CD8-positive, alpha-beta memory T cell (primary cell): ENCODE measurements around the gene ERMAP. TPM values are rescaled to one million over a fixed set of nuclear protein-coding genes. Genes with fewer than 3 reads are reported as not detected.

ENCODE experiments used
- CTCF ChIA-PET: fragments of 350-600 bp; sonication (Branson Sonifier 250); formaldehyde crosslinking; loops from one replicate; lab custom pipeline; 2021; ENCODE audit warnings: antibody characterized with exemption; lab: Charles Lee
- POLR2A ChIA-PET: fragments of 350-600 bp; sonication (Branson Sonifier 250); formaldehyde crosslinking; loops from one replicate; lab custom pipeline; 2021; ENCODE audit warnings: antibody characterized with exemption; lab: Charles Lee
- DNase-seq, 5 donors: peaks; one replicate each; pipeline versions ENCODE4 v3.0.0 to v3.0.0-alpha.2; 2020 to 2022; ENCODE audit warnings: mixed read lengths in 1 of 5
- H3K27ac ChIP-seq: one replicate; pipeline ENCODE4 v1.7.0; 2013; ENCODE audit warnings: low read depth, mild to moderate bottlenecking, low read length, moderate library complexity
- H3K27me3 ChIP-seq: 2 replicates; pipeline ENCODE4 v1.7.0; 2013; ENCODE audit warnings: low read length, mild to moderate bottlenecking; ENCODE audit not compliant: insufficient read depth, poor library complexity, severe bottlenecking
- H3K36me3 ChIP-seq: 2 replicates; pipeline ENCODE4 v1.7.0; 2013; ENCODE audit warnings: mild to moderate bottlenecking, low read length, moderate library complexity; ENCODE audit not compliant: insufficient read depth
- H3K4me1 ChIP-seq: 2 replicates; pipeline ENCODE4 v1.7.0; 2013; ENCODE audit warnings: mild to moderate bottlenecking, low read length, moderate library complexity; ENCODE audit not compliant: insufficient read depth
- H3K4me3 ChIP-seq: 2 replicates; pipeline ENCODE4 v1.7.0; 2013; ENCODE audit warnings: mild to moderate bottlenecking, low read length
- H3K9me3 ChIP-seq: 2 replicates; pipeline ENCODE4 v1.7.0; 2013; ENCODE audit warnings: mild to moderate bottlenecking, low read length
- H3K27ac Mint-ChIP-seq, 8 donors: one replicate each; pipeline ENCODE4 v1.8.0; 2020 to 2021; ENCODE audit warnings: mixed read lengths in 8 of 8, mild to moderate bottlenecking in 6 of 8, inconsistent platforms in 3 of 8, moderate library complexity in 3 of 8
- H3K27me3 Mint-ChIP-seq, 2 donors: one replicate each; pipeline ENCODE4 v1.8.0; 2020 to 2021; ENCODE audit warnings: mixed read lengths in 2 of 2, mild to moderate bottlenecking in 1 of 2, moderate library complexity in 1 of 2
- H3K36me3 Mint-ChIP-seq, 3 donors: one replicate each; pipeline ENCODE4 v1.8.0; 2020 to 2021; ENCODE audit warnings: mixed read lengths in 3 of 3, inconsistent platforms in 1 of 3, mild to moderate bottlenecking in 1 of 3
- H3K4me1 Mint-ChIP-seq, 3 donors: one replicate each; pipeline ENCODE4 v1.8.0; 2020 to 2021; ENCODE audit warnings: mixed read lengths in 3 of 3, inconsistent platforms in 1 of 3, mild to moderate bottlenecking in 1 of 3
- H3K4me3 Mint-ChIP-seq, 7 donors: one replicate each; pipeline ENCODE4 v1.8.0; 2020 to 2021; ENCODE audit warnings: mixed read lengths in 7 of 7, mild to moderate bottlenecking in 6 of 7, moderate library complexity in 4 of 7, inconsistent platforms in 2 of 7
- H3K9me3 Mint-ChIP-seq, 5 donors: one replicate each; pipeline ENCODE4 v1.8.0; 2020 to 2022; ENCODE audit warnings: mixed read lengths in 5 of 5, mild to moderate bottlenecking in 3 of 5, moderate library complexity in 2 of 5, inconsistent platforms in 1 of 5
- polyA plus RNA-seq: library from polyadenylated mRNA; unstranded; fragments of 300-500 nt; fragmentation: Illumina TruSeq; gene quantifications from one replicate; pipeline ENCODE4 v1.2.3, GENCODE V29; 2021
- total RNA-seq, 2 experiments: library from RNA; stranded (reverse); gene quantifications; one replicate each; pipeline ENCODE4 v1.2.3, GENCODE V29; 2021

ERMAP gene
- total and polyA plus RNA-seq, 3 experiments from 2014 or later, result 3.1 to 3.6 (median 3.5) TPM

GRCh38 chr1:42845193-42845592 lies 28.3 kb downstream of the ERMAP start:
- H3K36me3 Mint-ChIP-seq, result peaks cover 3 to 23% (median 12%) of the 10 kb centered on the region in 3 donors
- CTCF ChIA-PET, result interaction anchor here (1.2 to 3.0 kb wide), 3 partner anchors 22 to 228 kb away, joined by 3 to 8 read pairs (median 3); no protein-coding TSS in a partner anchor

GRCh38 chr1:42845866-42846256 lies 28.9 kb downstream of the ERMAP start:
- Mint-ChIP-seq H3K4me3 (peak overlapping the region; percentile 91 to 98 (median 96)), H3K9me3 (peaks cover 0 to 1% (median 0%) of the 10 kb centered on the region in 5 donors), H3K36me3 (peaks cover 8 to 28% (median 12%) of the 10 kb centered on the region in 3 donors), H3K27me3 (no peaks in the 10 kb centered on the region), H3K27ac (peak overlapping the region in 7 of 8 donors; percentile 66 to 97 (median 89)), H3K4me1 (peaks cover 34 to 42% (median 39%) of the 10 kb centered on the region in 3 donors)
- Histone ChIP-seq H3K27me3 (no peaks in the 10 kb centered on the region), H3K4me1 (peaks cover 20% of the 10 kb centered on the region), H3K27ac (peak overlapping the region; percentile 79), H3K9me3 (no peaks in the 10 kb centered on the region), H3K36me3 (peaks cover 3% of the 10 kb centered on the region), H3K4me3 (peak overlapping the region; percentile 93)
- CTCF ChIA-PET, result interaction anchor here (0.8 to 3.0 kb wide), 12 partner anchors 10 to 409 kb away, joined by 3 to 14 read pairs (median 5); partner anchors contain the start of genes C1orf50, ERMAP, P3H1 and SVBP
- POLR2A ChIA-PET, result interaction anchor here (0.7 to 2.0 kb wide), 5 partner anchors 23 to 164 kb away, joined by 3 to 18 read pairs (median 5); partner anchors contain the start of genes C1orf50, ERMAP, P3H1 and YBX1
- DNase-seq, result no peak

More at GRCh38 chr1:42845193-42845592, 28.3 kb downstream of the ERMAP start:
- Histone ChIP-seq H3K4me1 (peaks cover 20% of the 10 kb centered on the region), H3K9me3 (no peaks in the 10 kb centered on the region), H3K27me3 (no peaks in the 10 kb centered on the region), H3K36me3 (no peaks in the 10 kb centered on the region), H3K4me3 (no peak overlapping the region), H3K27ac (no peak overlapping the region)
- Mint-ChIP-seq H3K4me1 (peaks cover 34 to 42% (median 39%) of the 10 kb centered on the region in 3 donors), H3K4me3 (no peak overlapping the region), H3K27me3 (no peaks in the 10 kb centered on the region), H3K27ac (no peak overlapping the region), H3K9me3 (peaks cover 0 to 1% (median 0%) of the 10 kb centered on the region in 5 donors)
- POLR2A ChIA-PET, result no interaction called here
- no peak for DNase-seq

- H3K4me3 ChIP-seq, result peak within 1 kb of the TSS; percentile 93
- H3K4me3 Mint-ChIP-seq, result peak within 1 kb of the TSS; percentile 91 to 98 (median 96)
- H3K4me1 ChIP-seq, result peaks cover 20% of the 10 kb centered on the region
- no peaks in the 10 kb centered on the region for H3K27me3 Mint-ChIP-seq
- no peaks in the 10 kb centered on the region for H3K9me3 ChIP-seq
- H3K27ac Mint-ChIP-seq, result peak within 1 kb of the TSS; percentile 66 to 97 (median 90)
- peak within 1 kb of the TSS; percentile 79 for H3K27ac ChIP-seq
- peak; percentile 81 to 92 (median 88) for DNase-seq
- H3K27me3 ChIP-seq, result no peaks in the 10 kb centered on the region
- CTCF ChIA-PET, result interaction anchor here (0.8 to 3.0 kb wide), 12 partner anchors 10 to 409 kb away, joined by 3 to 14 read pairs (median 5); partner anchors contain the start of genes C1orf50, ERMAP, P3H1 and SVBP
- peaks cover 10% of the 10 kb centered on the region for H3K36me3 ChIP-seq
- H3K36me3 Mint-ChIP-seq, result peaks cover 12 to 35% (median 12%) of the 10 kb centered on the region in 3 donors
- peaks cover 34 to 42% (median 39%) of the 10 kb centered on the region in 3 donors for H3K4me1 Mint-ChIP-seq
- peaks cover 0 to 1% (median 0%) of the 10 kb centered on the region in 5 donors for H3K9me3 Mint-ChIP-seq
- POLR2A ChIA-PET, result interaction anchor here (0.5 to 2.0 kb wide), 8 partner anchors 24 to 254 kb away, joined by 3 to 18 read pairs (median 4); partner anchors contain the start of genes C1orf50, ERMAP, P3H1 and YBX1
These were observed 29.6 kb downstream of the ERMAP start, which contains the start of gene ZNF691 for GRCh38 chr1:42846257-42847110. ZNF691 (plus strand) TSS chr1:42846613; CDS start chr1:42849659, 3,046 bp downstream.

GRCh38 chr1:42847111-42847595 lies 30.2 kb downstream of the ERMAP start:
- Histone ChIP-seq H3K9me3 (no peaks in the 10 kb centered on the region), H3K36me3 (peaks cover 11% of the 10 kb centered on the region), H3K4me3 (peak overlapping the region; percentile 93), H3K27ac (peak overlapping the region; percentile 79), H3K4me1 (peaks cover 20% of the 10 kb centered on the region), H3K27me3 (no peaks in the 10 kb centered on the region)
- POLR2A ChIA-PET, result interaction anchor here (0.6 to 2.0 kb wide), 4 partner anchors 31 to 253 kb away, joined by 3 to 18 read pairs (median 6); partner anchors contain the start of genes C1orf50, ERMAP and P3H1
- Mint-ChIP-seq H3K27ac (peak overlapping the region; percentile 66 to 97 (median 90)), H3K27me3 (no peaks in the 10 kb centered on the region), H3K4me1 (peaks cover 34 to 42% (median 39%) of the 10 kb centered on the region in 3 donors), H3K9me3 (peaks cover 0 to 1% (median 0%) of the 10 kb centered on the region in 5 donors), H3K4me3 (peak overlapping the region; percentile 91 to 98 (median 96)), H3K36me3 (peaks cover 12 to 39% (median 12%) of the 10 kb centered on the region in 3 donors)
- no peak for DNase-seq
- CTCF ChIA-PET, result interaction anchor here (1.4 to 3.0 kb wide), 6 partner anchors 11 to 226 kb away, joined by 4 to 14 read pairs (median 7); partner anchors contain the start of genes C1orf50, ERMAP, P3H1 and SVBP

- Histone ChIP-seq H3K36me3 (peaks cover 11% of the 10 kb centered on the region), H3K27ac (no peak overlapping the region), H3K4me1 (peaks cover 20% of the 10 kb centered on the region), H3K4me3 (peak overlapping the region; percentile 93), H3K9me3 (no peaks in the 10 kb centered on the region), H3K27me3 (no peaks in the 10 kb centered on the region)
- H3K4me1 Mint-ChIP-seq, result peaks cover 34 to 42% (median 39%) of the 10 kb centered on the region in 3 donors
- H3K9me3 Mint-ChIP-seq, result peaks cover 0 to 1% (median 0%) of the 10 kb centered on the region in 5 donors
- H3K27me3 Mint-ChIP-seq, result no peaks in the 10 kb centered on the region
- DNase-seq, result no peak
- H3K36me3 Mint-ChIP-seq, result peaks cover 12 to 42% (median 12%) of the 10 kb centered on the region in 3 donors
- CTCF ChIA-PET, result interaction anchor here (0.9 to 3.0 kb wide), 4 partner anchors 10 to 225 kb away, joined by 3 to 14 read pairs (median 10); partner anchors contain the start of genes C1orf50, ERMAP, P3H1 and SVBP
- POLR2A ChIA-PET, result interaction anchor here (2.0 kb wide), 1 partner anchor 32 kb away, joined by 7 read pairs; the partner anchor contains the start of gene ERMAP
- peak overlapping the region; percentile 91 to 98 (median 96) for H3K4me3 Mint-ChIP-seq
- peak overlapping the region in 7 of 8 donors; percentile 29 to 91 (median 88) for H3K27ac Mint-ChIP-seq
These were observed 31.0 kb downstream of the ERMAP start for GRCh38 chr1:42847721-42848460.

GRCh38 chr1:42848823-42849537 lies 32.1 kb downstream of the ERMAP start:
- Mint-ChIP-seq H3K36me3 (peaks cover 8 to 40% (median 12%) of the 10 kb centered on the region in 3 donors), H3K9me3 (peaks cover 0 to 1% (median 0%) of the 10 kb centered on the region in 5 donors), H3K4me1 (peaks cover 34 to 42% (median 39%) of the 10 kb centered on the region in 3 donors), H3K27me3 (no peaks in the 10 kb centered on the region), H3K27ac (peak overlapping the region in 4 of 8 donors; percentile 29 to 92 (median 42)), H3K4me3 (peak overlapping the region in 2 of 7 donors; percentile 5 to 63)
- H3K36me3 ChIP-seq, result peaks cover 11% of the 10 kb centered on the region
- no peak overlapping the region for H3K27ac ChIP-seq
- CTCF ChIA-PET, result no interaction called here
- no peak overlapping the region for H3K4me3 ChIP-seq
- no peaks in the 10 kb centered on the region for H3K27me3 ChIP-seq
- POLR2A ChIA-PET, result no interaction called here
- H3K4me1 ChIP-seq, result peaks cover 20% of the 10 kb centered on the region
- H3K9me3 ChIP-seq, result no peaks in the 10 kb centered on the region
- DNase-seq, result no peak
